Cardiac fibroblast (primary cell): Measurements from ENCODE around the gene THYN1.

ENCODE experiments used
- DNase-seq, 2 donors: peaks; one replicate each; pipeline versions ENCODE4 v3.0.0 to v3.0.0-alpha.2; 2010; ENCODE audit warnings: low read depth in 2 of 2
- H3K4me3 ChIP-seq, 2 donors: replicated peaks in 1 of 2; 1 replicate in 1 of 2; 2 replicates in 1 of 2; pipeline ENCODE4 v1.5.1; 2011; ENCODE audit warnings: low read depth in 2 of 2, low read length in 2 of 2, mild to moderate bottlenecking in 2 of 2, moderate library complexity in 1 of 2
- CTCF ChIP-seq: IDR thresholded peaks from one replicate; pipeline ENCODE4 v1.5.1; 2011; ENCODE audit warnings: low read depth, mild to moderate bottlenecking, low read length, inconsistent platforms

Gene THYN1

GRCh38 chr11:134278356-134278755 lies 25.2 kb upstream of the THYN1 start:
- TF ChIP-seq CTCF = no peak
- DNase-seq = no peak
- no peak overlapping the region for H3K4me3 ChIP-seq

- no peak overlapping the region for H3K4me3 ChIP-seq
- no peak for DNase-seq
- TF ChIP-seq CTCF = no peak
Measured at GRCh38 chr11:134277183-134278001, 24.2 kb upstream of the THYN1 start.

GRCh38 chr11:134276396-134277182 lies 23.4 kb upstream of the THYN1 start:
- no peak for DNase-seq
- no peak for TF ChIP-seq CTCF
- no peak overlapping the region for H3K4me3 ChIP-seq

GRCh38 chr11:134275534-134276395 lies 22.6 kb upstream of the THYN1 start, which contains the start of gene GLB1L3:
GLB1L3 (plus strand) TSS chr11:134276379; CDS start chr11:134276741, 362 bp downstream.
- H3K4me3 ChIP-seq = no peak within 1 kb of the TSS
- DNase-seq = peak in 1 of 2 donors; percentile 18
- peak; percentile 29 for TF ChIP-seq CTCF

- no peak overlapping the region for H3K4me3 ChIP-seq
- no peak for DNase-seq
- TF ChIP-seq CTCF = no peak
Measured at GRCh38 chr11:134275188-134275533, 22.0 kb upstream of the THYN1 start.

- DNase-seq = no peak
- no peak for TF ChIP-seq CTCF
- H3K4me3 ChIP-seq = no peak overlapping the region
Measured at GRCh38 chr11:134273317-134273712, 20.2 kb upstream of the THYN1 start.
